Hippocampal formation (tissue), 2 donors: Measurements from ENCODE around the gene TNNI3.

ENCODE experiments used
- DNase-seq, 2 donors: peaks; one replicate each; lab custom pipeline; 2025; lab: John Stamatoyannopoulos, UW

TNNI3 gene

GRCh38 chr19:55147545-55148251 is 9.8 kb downstream of the TNNI3 start:
- no peak for DNase-seq

GRCh38 chr19:55146705-55147273 is 10.7 kb downstream of the TNNI3 start:
- no peak for DNase-seq

- no peak for DNase-seq
Measured at GRCh38 chr19:55146078-55146704, 11.3 kb downstream of the TNNI3 start.

DNA sequence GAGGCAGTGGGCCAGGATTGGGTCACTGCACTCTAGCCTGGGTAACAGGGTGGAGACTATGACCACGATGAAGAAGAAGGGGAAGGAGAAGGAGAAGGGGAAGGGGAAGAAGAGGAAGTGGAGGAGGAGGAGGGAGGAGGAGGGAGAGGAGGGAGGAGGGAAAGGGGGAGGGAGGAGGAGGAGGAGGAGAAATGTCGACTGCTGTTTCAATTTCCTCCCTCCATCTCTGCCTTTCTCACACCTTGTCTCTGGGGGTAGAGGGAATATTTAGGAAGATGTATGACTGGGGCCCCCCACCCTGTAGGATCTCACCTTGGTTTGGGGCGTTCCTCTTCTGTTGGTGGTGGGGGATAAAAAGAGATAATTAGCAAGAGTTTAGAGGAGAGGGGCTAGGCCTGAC is 12.3 kb downstream of the TNNI3 start:
- DNase-seq: no peak

DNA sequence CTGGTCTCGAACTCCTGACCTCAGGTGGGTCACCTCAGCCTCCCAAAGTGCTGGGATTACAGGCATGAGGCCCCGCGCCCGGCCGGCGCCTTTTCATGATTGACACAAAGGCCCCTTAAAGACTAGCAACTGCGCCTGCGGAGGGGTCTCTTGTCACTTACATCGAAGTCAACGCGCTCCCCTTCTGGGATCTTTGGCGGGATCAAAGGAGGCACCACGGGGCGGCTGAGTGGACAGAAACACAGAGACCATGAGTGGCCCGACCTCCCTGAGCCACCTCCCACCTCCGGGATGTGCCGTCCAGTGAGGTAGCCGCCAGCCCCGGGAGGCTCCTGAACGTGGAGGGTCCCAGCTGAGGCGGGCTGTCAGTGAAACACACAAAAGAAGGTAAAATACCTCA is 15.8 kb downstream of the TNNI3 start:
- no peak for DNase-seq

DNA sequence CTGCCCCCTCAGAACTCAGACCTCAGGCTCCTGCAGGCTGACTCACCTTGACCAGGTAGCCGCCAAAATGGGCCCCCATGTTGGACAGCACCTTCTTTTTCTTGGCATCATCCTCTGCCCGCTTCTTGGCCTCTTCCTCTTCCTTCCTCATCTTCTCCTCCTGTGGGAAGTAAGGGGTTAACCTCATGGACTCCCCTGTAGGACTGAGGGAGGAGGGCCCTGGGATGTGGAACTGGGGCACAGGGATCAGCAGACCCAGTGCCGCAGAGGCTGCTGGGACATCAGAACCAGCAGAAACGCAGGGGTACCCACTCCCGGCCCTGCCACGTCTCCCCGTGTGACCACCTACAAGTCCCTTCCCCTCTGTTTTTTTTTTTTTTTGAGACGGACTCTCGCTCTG is 19.6 kb downstream of the TNNI3 start:
- no peak for DNase-seq

GRCh38 chr19:55136399-55137102 is 21.0 kb downstream of the TNNI3 start:
- no peak for DNase-seq

DNA sequence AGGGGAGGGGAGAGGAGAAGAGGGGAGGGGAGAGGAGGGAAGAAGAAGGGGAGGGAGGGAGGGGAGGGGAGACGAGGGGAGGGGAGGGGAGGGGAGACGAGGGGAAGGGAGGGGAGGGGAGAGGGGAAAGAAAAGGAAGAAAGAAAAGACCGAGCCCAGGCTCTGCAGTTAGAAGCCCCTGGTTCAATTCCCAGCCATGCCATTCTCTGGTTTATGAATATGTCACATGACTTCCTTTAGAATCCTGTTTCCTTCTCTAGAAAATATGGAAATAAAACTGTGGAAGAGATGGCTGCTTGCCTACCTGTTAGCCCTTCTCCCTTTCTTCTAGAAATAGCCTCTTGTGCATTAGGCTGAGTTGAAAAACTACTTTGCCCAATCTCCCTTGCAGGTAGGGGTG is 22.8 kb downstream of the TNNI3 start:
- DNase-seq: no peak

- no peak for DNase-seq
Measured at GRCh38 chr19:55133639-55134444, 23.7 kb downstream of the TNNI3 start.

DNA sequence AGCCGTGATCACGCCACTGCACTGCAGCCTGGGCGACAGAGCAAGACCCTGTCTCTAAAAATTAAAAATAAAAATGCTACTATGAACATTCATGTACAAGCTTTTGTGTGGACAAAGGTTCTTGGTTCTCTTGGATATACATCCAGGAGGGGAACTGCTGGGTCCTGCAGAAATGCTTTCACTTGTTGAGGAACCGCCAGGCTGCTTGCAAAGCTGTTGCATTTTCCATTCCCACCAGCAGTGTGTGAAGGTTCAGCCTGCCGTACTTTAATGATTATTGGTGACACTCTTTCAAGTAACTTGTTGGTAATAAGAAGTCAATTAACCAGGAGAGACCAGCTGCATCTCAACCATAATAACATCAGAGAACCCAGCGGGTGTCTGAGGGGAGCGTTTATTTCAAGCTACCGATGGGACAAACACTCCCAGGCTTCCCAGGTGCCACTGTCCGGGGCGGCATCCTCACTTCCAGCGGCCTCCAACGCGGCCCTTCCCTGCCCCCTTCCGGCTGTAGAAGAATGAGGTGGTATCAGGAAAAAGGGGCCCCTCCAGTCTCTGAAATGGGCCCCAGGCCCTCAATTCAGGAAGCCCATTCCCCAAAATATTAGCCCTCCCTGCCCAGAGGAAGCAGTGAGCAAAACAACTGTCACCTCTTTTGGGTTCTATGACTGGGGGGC is 24.9 kb downstream of the TNNI3 start:
- no peak for DNase-seq

DNA sequence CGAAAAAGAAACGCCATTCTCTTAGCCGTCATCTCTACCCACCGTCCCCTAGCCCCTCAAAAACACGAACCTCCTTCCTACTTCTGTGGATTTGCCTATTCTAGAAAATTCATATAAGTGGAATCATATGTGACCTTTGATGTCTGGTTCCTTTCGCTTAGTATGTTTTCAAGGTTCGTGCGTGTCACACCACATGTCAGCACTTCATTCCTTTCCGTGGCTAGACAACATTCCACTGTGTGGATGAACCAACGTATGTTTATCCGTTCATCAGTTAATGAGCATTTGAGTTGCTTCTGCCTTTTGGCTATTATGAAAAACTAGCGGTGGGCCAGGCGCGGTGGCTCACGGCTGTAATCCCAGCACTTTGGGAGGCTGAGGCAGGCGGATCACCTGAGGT is 26.1 kb downstream of the TNNI3 start:
- no peak for DNase-seq

- DNase-seq: no peak
Measured at GRCh38 chr19:55119053-55119452, 38.5 kb downstream of the TNNI3 start.

DNA sequence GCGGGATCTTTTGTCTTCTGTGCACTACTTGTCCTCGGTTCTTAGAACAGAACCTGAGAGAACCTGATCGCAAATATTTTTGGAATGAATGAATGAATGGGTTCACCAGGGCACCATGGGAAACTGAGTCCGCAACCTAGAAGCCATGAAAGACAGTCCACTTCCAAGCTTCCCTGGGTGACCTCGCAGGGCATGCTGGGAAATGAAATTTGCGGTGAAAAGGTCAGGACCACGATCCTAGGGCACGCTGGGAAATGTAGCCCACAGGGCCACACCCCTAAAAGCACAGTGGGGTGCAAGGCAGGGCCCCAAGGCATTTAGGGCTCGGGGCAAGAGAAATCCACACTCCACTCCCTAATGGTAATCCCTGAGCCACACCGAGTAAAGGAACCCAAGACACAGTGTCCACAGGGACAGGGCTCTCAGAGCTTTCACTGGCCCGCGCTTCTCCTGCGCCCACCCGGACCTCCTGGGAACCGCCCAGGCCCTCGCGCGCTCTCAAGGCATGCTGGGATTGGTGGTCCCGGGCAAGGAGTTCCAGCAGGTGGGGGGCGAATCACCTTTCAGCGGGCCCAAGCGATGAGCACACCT is 39.0 kb downstream of the TNNI3 start:
- DNase-seq: peak; percentile 27 to 56

DNA sequence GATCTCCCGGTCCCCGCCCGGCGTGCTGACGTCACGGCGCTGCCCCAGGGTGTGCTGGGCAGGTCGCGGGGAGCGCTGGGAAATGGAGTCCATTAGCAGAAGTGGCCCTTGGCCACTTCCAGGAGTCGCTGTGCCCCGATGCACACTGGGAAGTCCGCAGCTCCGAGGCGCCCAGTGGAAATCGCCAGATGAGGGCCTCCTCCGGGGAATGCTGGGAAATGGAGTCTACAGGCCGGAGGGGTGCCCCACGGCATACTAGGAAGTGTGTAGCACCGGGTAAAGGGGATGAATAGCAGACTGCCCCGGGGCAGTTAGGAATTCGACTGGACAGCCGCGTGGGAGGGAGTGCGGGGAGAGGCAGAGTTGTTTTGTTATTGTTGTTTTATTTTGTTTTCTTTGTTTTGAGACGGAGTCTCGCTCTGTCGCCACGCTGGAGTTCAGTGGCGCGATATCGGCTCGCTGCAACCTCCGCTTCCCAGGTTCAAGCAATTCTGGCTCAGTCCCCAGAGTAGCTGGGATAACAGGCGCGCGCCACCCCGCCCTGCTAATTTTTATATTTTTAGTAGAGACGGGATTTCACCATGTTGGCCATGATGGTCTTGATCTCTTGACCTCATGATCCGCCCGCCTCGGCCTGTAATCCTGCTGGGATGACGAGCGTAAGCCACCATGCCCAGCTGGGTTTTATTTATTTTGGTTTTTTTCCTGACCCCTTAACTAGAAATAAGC is 39.7 kb downstream of the TNNI3 start:
- DNase-seq: peak; percentile 98 to 99

GRCh38 chr19:55116859-55117662 is 40.5 kb downstream of the TNNI3 start, which contains the start of gene PPP1R12C:
TSS of gene PPP1R12C (minus strand) at chr19:55117637. CDS start at chr19:55117543, 94 bp downstream.
- no peak for DNase-seq

DNA sequence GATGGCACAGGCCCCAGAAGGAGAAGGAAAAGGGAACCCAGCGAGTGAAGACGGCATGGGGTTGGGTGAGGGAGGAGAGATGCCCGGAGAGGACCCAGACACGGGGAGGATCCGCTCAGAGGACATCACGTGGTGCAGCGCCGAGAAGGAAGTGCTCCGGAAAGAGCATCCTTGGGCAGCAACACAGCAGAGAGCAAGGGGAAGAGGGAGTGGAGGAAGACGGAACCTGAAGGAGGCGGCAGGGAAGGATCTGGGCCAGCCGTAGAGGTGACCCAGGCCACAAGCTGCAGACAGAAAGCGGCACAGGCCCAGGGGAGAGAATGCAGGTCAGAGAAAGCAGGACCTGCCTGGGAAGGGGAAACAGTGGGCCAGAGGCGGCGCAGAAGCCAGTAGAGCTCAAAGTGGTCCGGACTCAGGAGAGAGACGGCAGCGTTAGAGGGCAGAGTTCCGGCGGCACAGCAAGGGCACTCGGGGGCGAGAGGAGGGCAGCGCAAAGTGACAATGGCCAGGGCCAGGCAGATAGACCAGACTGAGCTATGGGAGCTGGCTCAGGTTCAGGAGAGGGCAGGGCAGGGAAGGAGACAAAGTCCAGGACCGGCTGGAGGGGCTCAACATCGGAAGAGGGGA is 41.2 kb downstream of the TNNI3 start:
- DNase-seq: peak; percentile 36 to 60

DNA sequence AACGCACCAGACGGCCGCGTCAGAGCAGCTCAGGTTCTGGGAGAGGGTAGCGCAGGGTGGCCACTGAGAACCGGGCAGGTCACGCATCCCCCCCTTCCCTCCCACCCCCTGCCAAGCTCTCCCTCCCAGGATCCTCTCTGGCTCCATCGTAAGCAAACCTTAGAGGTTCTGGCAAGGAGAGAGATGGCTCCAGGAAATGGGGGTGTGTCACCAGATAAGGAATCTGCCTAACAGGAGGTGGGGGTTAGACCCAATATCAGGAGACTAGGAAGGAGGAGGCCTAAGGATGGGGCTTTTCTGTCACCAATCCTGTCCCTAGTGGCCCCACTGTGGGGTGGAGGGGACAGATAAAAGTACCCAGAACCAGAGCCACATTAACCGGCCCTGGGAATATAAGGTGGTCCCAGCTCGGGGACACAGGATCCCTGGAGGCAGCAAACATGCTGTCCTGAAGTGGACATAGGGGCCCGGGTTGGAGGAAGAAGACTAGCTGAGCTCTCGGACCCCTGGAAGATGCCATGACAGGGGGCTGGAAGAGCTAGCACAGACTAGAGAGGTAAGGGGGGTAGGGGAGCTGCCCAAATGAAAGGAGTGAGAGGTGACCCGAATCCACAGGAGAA is 42.0 kb downstream of the TNNI3 start:
- no peak for DNase-seq

GRCh38 chr19:55114566-55115145 is 42.9 kb downstream of the TNNI3 start:
- no peak for DNase-seq
